ENCODE data around the gene RPGR. TPM values are rescaled to one million over a fixed set of nuclear protein-coding genes. Genes with fewer than 3 reads are reported as not detected.

The RPGR gene
- total RNA-seq, 1 donor = 4.3 TPM

DNA sequence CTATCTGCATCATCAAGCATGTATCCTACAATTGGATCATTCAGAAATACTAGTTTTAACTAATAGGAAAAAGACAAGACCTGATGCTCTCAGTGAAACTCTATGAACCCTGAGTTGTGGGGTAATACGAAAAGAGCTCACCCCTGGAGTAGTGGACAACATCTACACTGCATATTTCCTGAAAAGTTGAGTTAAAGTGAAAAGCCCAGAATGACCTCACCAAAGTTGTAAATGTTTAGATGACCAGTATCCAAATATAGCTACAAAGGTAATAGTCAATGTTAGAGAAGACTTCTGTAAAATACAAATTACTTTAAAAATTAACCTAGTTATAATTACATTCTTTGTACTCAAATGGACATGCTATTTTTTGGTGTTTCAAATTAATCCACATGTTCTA lies 53.9 kb downstream of the RPGR start:
- TF ChIP-seq, protein P1, sequence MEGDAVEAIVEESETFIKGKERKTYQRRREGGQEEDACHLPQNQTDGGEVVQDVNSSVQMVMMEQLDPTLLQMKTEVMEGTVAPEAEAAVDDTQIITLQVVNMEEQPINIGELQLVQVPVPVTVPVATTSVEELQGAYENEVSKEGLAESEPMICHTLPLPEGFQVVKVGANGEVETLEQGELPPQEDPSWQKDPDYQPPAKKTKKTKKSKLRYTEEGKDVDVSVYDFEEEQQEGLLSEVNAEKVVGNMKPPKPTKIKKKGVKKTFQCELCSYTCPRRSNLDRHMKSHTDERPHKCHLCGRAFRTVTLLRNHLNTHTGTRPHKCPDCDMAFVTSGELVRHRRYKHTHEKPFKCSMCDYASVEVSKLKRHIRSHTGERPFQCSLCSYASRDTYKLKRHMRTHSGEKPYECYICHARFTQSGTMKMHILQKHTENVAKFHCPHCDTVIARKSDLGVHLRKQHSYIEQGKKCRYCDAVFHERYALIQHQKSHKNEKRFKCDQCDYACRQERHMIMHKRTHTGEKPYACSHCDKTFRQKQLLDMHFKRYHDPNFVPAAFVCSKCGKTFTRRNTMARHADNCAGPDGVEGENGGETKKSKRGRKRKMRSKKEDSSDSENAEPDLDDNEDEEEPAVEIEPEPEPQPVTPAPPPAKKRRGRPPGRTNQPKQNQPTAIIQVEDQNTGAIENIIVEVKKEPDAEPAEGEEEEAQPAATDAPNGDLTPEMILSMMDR (IDR thresholded peaks at IDR 0.05; ENCODE audit: insufficient read depth, low read depth, low read length) = no peak
- no peak overlapping the region for H3K4me3 ChIP-seq (ENCODE audit: low read depth, low read length)
- no peak for DNase-seq (ENCODE audit: low read depth)

DNA sequence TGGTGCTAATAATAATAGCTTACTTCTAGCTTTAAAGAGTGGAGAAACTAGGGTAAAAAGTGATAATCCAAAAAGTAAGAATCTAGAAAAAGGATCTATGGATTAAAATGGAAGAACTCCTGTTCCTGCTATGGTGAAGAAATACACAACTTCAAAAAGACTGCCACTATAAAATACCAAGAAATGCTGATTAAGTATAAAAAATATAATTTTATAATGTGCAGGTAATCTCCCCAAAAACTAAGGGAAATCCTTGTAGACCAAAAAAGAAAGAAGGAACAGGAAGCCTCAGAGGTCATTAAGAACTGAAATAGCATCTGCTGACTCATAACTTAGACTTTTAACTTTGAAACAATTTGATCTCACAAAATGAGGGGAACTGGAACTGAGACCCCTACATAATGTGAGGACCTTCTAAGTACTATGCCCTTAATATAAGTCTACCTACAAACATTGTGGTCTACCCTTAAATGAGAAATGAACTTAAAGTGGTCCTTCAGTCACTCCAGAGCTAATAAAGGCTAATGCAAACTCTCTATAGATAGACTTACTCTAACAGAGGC lies 56.1 kb downstream of the RPGR start:
- no peak overlapping the region for H3K4me3 ChIP-seq (ENCODE audit: low read depth, low read length)
- TF ChIP-seq, protein P1 (IDR thresholded peaks at IDR 0.05; ENCODE audit: insufficient read depth, low read depth, low read length) = no peak
- DNase-seq (ENCODE audit: low read depth) = no peak

GRCh38 chrX:38268011-38268410 lies 59.3 kb downstream of the RPGR start:
- DNase-seq (ENCODE audit: low read depth) = no peak
- no peak overlapping the region for H3K4me3 ChIP-seq (ENCODE audit: low read depth, low read length)
- TF ChIP-seq, protein P1 (IDR thresholded peaks at IDR 0.05; ENCODE audit: insufficient read depth, low read depth, low read length) = no peak

DNA sequence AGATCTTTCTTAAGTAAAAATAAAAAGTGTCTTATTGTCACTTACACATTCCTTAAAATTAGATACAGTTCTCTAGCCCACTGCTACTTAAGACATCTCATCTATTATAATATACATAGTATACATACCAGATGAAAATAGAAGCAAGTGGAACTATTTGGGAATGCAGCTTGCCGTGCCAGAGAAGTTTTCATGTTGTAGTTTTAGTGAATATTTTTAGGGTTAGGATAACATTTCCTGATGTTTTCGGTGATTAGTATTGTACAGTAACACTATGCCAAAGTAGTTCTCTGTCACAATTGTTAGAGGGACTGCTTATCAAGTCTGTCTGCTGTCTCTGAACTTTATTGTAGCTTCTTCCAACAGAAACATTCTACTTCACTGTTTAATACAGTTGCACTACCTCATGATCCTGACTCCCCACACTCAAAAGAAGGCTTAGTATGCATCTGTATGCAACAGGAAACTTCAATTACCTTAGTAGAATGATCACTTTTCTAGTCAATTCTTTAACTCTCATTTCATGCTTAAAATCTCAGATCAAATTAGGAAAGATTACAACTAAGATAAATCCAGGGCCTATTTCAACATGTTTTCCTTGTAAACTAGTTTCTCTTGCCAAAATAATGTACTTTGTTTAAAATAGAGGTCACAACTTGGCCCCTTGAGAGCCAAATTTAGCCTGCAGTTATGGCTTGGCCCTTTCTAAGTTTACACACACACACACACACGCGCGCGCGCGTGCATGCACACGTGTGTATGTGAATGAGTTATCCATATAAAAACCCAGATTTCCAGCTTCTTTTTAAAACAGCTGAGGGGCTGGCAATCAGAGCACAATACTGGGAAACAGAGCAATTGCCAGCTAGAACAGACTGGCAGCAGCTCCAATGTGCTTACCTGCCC lies 64.3 kb downstream of the RPGR start:
- H3K4me3 ChIP-seq (ENCODE audit: low read depth, low read length) = no peak overlapping the region
- TF ChIP-seq, protein P1 (IDR thresholded peaks at IDR 0.05; ENCODE audit: insufficient read depth, low read depth, low read length) = no peak
- DNase-seq (ENCODE audit: low read depth) = peak; percentile 65

DNA sequence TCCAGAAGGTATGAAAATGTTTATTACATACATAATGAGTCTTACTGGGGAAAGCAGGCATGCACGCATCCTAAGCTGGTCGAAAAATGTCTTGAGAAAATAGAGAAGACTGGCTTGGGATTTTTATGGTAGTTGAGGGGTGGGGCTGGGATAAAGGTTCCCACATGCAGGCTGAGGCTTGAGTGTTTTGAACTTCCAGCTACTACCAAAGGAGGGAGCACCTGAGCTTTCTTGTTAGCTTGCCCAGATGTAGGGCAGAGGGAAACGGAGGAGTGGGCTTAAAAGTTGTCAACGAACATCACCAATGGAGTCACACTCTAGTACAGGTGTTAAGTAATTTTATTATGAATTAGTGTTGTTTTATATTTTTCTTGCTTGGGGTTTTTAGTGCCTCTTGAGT lies 67.1 kb downstream of the RPGR start:
- DNase-seq (ENCODE audit: low read depth) = peak; percentile 46

GRCh38 chrX:38256019-38256418 lies 71.3 kb downstream of the RPGR start:
- H3K4me3 ChIP-seq (ENCODE audit: low read depth, low read length) = no peak overlapping the region
- DNase-seq (ENCODE audit: low read depth) = no peak
- TF ChIP-seq, protein P1 (IDR thresholded peaks at IDR 0.05; ENCODE audit: insufficient read depth, low read depth, low read length) = no peak

More for the DNA sequence above, 67.1 kb downstream of the RPGR start:
- H3K4me3 ChIP-seq (ENCODE audit: low read depth, low read length) = no peak overlapping the region
- TF ChIP-seq, protein P1 (IDR thresholded peaks at IDR 0.05; ENCODE audit: insufficient read depth, low read depth, low read length) = peak; percentile 67
